Femur (tissue), 1 donor: Measurements from ENCODE around the gene KCNIP2.
A peak's percentile ranks its signal among the peaks of the same experiment; 100 is the strongest.

Source experiments
- DNase-seq: peaks from one replicate; pipeline ENCODE4 v3.0.0-alpha.2; 2017

The KCNIP2 gene

GRCh38 chr10:101850749-101851148, 7.1 kb upstream of the KCNIP2 start:
- no peak for DNase-seq

DNA sequence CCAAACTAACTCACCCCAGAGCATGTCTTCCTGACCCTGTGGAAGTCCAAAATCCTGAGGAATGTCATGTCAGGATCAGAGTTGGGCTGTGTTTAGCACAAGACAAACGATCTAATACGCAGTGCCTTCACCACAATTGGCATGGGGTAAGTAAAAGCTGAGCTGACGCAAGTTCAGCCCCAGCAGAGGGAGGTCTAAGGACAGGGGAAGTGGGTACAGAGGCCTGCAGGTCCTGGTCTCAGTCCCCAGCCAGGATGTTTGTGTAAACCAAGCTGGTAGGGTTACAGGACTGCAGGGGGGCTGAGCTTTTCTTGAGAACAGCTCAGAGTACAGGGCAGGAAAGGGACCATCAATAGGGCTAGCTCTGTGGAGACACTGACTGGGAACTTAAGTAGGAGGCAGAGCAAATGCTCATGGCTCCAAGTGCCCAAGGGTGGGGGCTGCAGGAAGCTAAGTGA, 5.3 kb upstream of the KCNIP2 start:
- DNase-seq, result no peak

GRCh38 chr10:101848408-101848807, 4.8 kb upstream of the KCNIP2 start:
- no peak for DNase-seq

DNA sequence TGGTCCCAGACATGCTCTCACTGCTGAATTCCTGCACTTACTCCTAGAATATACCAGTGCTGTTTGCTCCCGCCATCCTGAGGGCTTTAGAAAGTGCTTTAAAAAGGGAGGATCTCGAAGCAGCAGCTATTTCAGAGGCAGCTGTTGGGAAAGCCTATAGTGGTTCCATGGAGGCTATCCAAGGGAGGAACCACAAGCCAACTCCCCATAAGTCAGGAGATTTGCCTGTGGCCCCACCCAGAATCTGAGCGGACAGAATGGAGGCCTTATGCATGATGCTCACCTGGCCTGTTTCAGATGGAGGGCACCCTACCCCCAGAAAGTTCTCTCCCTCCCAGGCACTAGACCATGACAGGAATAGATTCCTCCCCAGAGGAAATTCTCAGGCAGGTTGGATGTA, 2.3 kb upstream of the KCNIP2 start:
- DNase-seq, result no peak

- DNase-seq, result no peak
Observed at GRCh38 chr10:101841826-101842225, 1.8 kb downstream of the KCNIP2 start.

GRCh38 chr10:101840741-101841453, 2.7 kb downstream of the KCNIP2 start:
- DNase-seq, result peak; percentile 91

DNA sequence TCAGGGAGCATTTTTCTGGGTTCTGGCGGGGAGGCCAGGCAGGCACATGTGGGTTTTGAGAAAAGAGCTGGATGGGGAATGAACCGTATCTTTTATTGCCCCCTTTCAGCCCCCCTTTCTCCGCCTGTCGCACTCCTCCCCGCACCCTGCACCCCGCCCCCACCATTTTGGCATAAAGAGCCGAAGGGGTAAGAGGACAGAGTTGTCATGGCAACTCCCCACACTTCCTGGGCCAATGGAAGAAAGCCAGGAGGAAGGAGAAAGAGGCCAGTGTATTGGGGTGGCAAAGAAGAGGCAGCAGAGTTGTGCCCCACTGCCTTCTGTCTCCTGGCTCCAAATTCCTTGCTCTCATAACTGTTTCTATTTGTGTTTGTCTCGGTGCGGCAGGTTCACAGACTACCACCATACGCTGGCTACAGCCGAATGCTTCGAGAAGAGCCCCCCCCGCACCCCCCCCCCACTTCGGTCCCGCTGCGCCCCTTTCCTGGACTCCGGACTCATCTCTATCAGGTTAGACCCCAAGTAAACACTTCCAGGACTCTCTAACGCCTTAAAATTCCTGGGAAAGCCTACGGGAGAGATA, 3.4 kb downstream of the KCNIP2 start:
- no peak for DNase-seq

DNA sequence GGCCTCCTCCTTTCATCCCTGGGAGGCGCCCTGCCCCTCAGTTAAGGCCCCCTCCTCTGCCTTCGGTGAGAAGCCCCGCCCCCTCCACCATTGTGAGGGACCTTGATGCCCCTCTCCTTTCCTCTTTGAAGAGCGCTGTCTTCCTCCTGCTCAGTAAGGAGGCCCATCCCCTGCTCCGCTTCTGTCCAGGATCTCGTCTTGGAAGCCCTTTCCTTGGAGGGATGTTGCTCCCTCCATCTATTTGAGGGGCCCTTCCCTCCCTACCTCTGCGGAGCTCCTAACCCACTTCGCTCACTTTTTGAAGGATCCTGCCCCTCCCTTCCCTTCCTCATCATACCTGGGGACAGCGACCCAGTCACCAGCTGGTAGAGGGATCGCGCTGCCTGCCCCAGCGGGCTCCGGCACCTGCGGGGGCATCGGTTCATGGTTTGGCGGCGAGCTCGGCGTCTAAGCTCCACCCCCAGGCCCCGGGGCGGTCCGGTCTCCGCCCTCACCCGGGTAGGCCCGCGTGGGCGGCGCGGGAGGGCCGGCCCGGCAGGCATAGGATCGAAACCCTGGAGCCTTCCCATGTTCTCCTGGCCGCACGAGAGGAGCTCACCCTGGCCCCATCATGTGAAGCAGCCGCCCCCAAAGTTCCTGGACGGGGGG, 4.1 kb downstream of the KCNIP2 start:
- DNase-seq, result no peak

DNA sequence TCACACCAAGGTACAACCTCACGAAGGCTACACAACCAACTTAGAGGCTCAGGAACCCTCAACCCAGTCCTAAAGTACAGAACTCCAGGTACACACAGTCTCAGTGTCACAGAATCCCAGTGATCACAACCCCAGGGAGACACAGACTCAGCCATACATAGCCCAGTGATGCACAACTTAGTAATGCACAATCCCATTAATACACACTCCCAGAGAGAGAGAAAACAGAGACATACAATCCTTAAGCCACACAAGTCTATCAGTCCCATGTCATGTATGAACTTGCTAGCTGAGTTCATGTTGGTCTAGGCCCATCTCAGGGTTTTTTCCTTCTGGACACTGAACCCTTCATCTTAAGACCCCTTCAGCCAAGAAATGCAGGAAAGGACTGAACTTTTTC, 4.6 kb downstream of the KCNIP2 start:
- no peak for DNase-seq

- no peak for DNase-seq
Observed at GRCh38 chr10:101838416-101838970, 5.1 kb downstream of the KCNIP2 start.

DNA sequence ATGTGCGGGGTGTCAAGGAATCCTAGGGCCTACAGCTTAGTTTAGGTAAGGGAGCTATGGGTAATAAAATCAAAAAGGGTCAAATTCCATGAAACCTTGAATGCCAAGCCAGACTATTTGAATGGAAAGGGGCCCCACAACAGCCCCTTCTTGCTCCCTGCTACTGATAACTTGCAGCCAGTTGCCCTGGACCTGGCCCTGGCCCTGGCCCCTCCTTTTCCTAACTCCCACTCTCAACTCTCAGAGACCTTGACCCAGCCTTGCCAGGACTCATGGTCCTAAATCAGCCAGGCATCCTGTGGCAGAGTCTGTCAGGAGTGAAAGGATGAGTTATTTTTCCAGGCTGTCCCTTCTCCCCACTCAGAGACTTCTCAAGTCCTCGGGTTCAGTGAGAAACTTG, 5.9 kb downstream of the KCNIP2 start:
- no peak for DNase-seq

DNA sequence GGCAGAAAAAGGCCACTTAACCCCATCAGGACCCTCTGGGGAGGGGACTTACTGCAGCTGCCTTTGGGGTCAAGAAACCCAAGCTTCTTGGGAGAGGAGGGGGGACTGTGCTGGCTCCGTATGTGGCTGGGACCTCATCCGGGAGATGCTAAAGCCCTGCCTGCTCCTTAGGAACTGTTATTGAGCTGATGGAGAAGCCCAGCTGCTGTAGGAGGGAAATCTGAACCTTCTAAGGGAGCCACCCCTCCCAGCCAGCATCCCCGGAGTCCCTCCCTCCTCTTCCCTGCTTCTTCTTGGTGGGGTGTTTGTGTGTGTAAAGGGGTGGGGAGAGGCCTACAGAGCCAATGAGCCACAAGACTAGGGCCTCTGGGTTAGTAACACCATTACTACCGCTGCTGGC, 8.2 kb downstream of the KCNIP2 start:
- no peak for DNase-seq

- no peak for DNase-seq
Observed at GRCh38 chr10:101834341-101834740, 9.3 kb downstream of the KCNIP2 start.

GRCh38 chr10:101833466-101833865, 10.1 kb downstream of the KCNIP2 start:
- DNase-seq, result no peak

DNA sequence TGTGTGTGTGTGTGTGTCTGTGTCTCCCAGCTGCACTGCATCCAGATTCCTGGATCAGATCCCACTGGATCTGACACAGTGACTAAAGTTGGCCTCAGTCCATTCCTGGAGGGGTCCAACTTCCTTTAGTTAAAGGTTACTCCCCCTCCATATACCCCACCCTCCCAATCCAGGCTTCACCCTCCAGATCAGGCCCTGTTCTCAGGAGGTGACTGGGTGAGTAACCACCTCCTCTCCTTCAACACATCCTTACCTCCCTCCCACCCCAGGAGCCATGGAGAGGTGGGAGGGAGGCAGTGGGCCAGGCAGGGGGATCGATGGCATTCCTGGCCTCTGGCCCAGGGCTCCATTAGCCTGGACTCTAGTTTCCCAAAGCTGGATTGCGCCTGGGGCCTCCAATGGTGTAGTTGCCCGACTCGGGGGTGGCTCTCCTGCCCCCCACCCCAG, 11.3 kb downstream of the KCNIP2 start:
- no peak for DNase-seq

DNA sequence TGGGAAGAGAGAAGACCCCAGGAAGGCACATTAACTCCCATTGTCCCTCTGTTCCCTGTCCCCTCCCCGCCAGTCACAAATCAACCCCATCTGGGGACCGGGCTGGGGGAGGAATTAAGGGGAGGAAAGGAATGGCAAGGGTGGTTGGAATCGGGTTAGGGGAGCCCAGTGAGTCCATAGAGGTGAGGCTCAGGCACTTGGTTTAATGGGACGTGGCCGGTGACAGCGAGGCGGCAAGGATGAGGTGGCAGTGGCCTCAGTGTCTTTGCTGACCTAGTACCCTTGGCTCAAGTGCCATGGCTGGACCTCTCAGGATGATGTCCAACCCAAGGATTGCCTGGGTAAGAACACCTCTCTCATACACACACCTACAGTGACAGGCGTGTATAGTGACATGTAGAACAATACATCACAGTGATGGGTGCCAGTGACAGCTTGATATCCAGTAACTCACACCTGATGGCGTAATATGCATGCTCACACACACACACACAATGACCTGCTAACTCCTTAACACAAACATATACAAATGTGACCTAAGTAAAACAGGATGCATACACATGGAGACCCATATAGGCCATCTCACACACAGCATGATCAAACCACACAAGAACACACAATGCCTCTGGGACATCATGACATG, 12.3 kb downstream of the KCNIP2 start:
- no peak for DNase-seq

DNA sequence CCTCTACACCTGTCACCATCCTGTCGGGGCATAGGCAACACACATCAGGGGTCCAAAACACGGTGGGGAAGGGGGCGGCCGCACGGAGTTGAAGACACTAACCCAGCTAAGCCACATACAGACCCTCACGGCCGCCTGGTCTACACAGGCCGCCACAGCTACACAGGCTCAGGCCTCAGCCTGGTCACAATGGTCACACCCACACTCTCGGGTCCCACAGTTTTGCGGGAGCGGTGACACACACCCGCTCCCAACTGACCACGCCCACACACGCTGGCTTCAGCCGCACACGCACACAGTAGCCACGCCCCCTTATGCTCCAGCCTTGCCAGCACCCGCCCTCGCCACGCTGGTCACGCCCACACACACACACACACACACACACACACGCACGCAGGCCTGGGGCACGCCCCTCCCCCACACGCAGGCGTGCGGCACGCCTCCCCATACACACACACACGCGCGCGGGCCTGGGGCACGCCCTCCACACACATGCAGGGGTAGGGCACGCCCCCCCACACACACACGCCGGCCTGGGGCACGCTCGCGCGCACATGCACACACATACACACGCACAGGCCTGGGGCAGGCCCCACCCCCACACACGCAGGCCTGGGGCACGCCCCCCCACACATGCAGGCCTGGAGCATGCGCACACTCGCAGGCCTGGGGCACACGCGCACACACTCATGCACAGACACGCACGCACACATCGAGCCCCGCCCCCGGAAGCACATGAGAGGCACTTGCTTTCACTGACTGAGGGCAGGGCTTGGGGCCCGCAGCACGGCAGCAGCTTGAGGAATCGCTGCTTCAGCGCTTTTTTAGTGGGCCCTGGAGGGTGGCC, 13.1 kb downstream of the KCNIP2 start:
- DNase-seq, result peak; percentile 92

- DNase-seq, result peak; percentile 73
Observed at GRCh38 chr10:101829561-101830315, 13.9 kb downstream of the KCNIP2 start.

- peak; percentile 29 for DNase-seq
Observed at GRCh38 chr10:101828766-101829551, 14.6 kb downstream of the KCNIP2 start.

- peak; percentile 15 for DNase-seq
Observed at GRCh38 chr10:101827919-101828600, 15.5 kb downstream of the KCNIP2 start.
